ENCODE results near the gene RAB3IP. TPM values are rescaled to one million over a fixed set of nuclear protein-coding genes. Genes with fewer than 3 reads are reported as not detected.
"Not testable (repeated sequence)": the region's sequence is repeated elsewhere in the genome, so short reads cannot be mapped to it uniquely, and the experiment has no call there.

The RAB3IP gene
- total and polyA plus RNA-seq, 8 donors, result 29.5 to 54.3 (median 35.7) TPM

DNA sequence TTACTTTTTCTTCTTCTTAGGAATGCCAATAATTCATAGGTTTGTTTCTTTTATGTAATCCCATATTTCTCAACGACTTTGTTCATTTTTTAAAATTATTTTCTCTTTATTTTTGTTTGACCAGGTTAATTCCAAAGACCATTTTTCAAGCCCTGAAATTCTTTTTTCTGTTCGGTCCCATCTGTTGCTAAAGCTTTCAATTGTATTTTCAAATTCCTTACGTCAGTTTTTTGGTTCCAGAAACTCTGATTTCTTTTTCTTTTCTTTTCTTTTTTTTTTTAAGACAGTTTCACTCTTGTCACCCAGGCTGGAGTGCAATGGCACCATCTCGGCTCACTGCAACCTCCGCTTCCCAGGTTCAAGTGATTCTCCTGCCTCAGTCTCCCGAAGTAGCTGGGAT, 27.6 kb downstream of the RAB3IP start:
- peaks cover 0 to 64% of the 10 kb centered on the region in 2 donors for H3K9me3 ChIP-seq
- DNase-seq, result no peak
- H3K27ac ChIP-seq, result no peak overlapping the region

DNA sequence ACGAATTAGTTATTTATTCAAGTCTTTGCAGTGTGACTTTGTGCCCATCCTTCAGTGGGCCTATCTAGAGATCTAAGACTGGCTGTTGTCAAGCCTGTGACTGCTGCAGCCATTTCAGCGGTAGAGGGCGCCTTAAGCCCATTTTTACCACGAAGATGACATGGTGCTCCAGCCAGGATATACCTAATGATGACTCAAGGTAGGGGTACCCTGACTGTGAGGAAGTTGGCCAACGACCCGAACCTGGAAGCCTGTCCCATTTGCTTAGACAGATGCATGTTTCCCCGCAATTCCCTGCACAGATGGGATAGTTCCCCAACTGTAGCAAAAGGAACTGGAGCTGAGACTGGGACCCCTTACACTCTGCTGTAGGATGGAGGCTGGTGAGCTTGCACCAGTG, 41.3 kb downstream of the RAB3IP start:
- no peaks in the 10 kb centered on the region for H3K4me1 ChIP-seq

More for the DNA sequence above, 27.6 kb downstream of the RAB3IP start:
- peaks cover 0 to 58% of the 10 kb centered on the region in 2 donors for H3K36me3 ChIP-seq
- no peak overlapping the region for H3K4me3 ChIP-seq
- TF ChIP-seq, protein P1, sequence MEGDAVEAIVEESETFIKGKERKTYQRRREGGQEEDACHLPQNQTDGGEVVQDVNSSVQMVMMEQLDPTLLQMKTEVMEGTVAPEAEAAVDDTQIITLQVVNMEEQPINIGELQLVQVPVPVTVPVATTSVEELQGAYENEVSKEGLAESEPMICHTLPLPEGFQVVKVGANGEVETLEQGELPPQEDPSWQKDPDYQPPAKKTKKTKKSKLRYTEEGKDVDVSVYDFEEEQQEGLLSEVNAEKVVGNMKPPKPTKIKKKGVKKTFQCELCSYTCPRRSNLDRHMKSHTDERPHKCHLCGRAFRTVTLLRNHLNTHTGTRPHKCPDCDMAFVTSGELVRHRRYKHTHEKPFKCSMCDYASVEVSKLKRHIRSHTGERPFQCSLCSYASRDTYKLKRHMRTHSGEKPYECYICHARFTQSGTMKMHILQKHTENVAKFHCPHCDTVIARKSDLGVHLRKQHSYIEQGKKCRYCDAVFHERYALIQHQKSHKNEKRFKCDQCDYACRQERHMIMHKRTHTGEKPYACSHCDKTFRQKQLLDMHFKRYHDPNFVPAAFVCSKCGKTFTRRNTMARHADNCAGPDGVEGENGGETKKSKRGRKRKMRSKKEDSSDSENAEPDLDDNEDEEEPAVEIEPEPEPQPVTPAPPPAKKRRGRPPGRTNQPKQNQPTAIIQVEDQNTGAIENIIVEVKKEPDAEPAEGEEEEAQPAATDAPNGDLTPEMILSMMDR (IDR thresholded peaks at IDR 0.05), result no peak
- intact Hi-C loops (cut with DNase I), result no loop called here
- no peaks in the 10 kb centered on the region for H3K27me3 ChIP-seq
- H3K4me1 ChIP-seq, result no peaks in the 10 kb centered on the region
- no peak for ATAC-seq

DNA sequence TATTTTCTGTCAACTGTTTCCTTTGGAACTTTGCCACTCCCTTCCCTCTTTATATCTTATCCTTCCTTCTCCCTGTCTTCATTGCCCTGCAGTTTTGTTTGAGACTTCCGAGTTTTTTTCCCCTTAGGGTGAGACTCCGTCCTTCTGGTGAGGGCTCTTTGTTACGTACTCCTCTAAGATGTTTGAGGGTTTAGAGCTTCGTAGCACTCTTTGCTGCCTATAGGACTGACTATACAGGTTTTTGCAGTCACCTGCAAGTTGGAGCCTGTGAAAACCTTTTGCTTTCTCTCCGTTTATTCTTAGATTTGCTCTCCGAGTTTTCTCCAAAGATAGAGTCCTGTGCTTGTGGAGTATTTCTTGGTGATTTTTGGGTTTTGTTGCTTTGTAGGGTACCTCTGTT, 44.7 kb downstream of the RAB3IP start:
- H3K4me3 ChIP-seq, result no peak overlapping the region
- intact Hi-C loops (cut with DNase I), result no loop called here
- no peaks in the 10 kb centered on the region for H3K4me1 ChIP-seq
- no peaks in the 10 kb centered on the region for H3K27me3 ChIP-seq
- no peak for ATAC-seq
- DNase-seq, result no peak
- peaks cover 0 to 7% of the 10 kb centered on the region in 2 donors for H3K9me3 ChIP-seq
- peaks cover 0 to 22% of the 10 kb centered on the region in 2 donors for H3K36me3 ChIP-seq
- no peak overlapping the region for H3K27ac ChIP-seq
- TF ChIP-seq, protein P1 (IDR thresholded peaks at IDR 0.05), result no peak

More for the DNA sequence above, 41.3 kb downstream of the RAB3IP start:
- Histone ChIP-seq H3K9me3 (peaks cover 0 to 7% of the 10 kb centered on the region in 2 donors), H3K36me3 (peaks cover 0 to 9% of the 10 kb centered on the region in 2 donors), H3K4me3 (no peak overlapping the region), H3K27me3 (no peaks in the 10 kb centered on the region), H3K27ac (no peak overlapping the region)
- intact Hi-C loops (cut with DNase I), result no loop called here
- TF ChIP-seq, protein P1 (IDR thresholded peaks at IDR 0.05), result no peak
- ATAC-seq (peak; percentile 43), DNase-seq (no peak)

DNA sequence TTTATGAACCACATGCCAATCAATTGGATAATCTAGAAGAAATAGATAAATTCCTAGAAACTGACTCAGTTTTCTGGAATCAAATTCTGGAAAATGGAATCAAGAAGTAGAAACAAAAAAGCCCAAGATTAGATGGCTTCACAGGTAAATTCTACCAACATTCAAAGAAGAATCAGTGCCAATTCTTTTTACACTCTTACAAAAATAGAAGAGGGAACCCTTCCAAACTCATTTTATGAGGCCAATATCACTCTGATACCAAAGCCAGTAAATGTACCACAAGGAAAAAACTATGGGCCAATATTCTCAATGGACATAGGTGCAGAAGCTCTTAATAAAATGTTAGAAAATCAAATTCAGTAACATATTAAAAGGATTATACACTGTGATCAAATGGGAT, 50.7 kb downstream of the RAB3IP start:
- H3K27ac ChIP-seq, result no peak overlapping the region
- DNase-seq, result no peak
- no peaks in the 10 kb centered on the region for H3K27me3 ChIP-seq
- H3K4me3 ChIP-seq, result no peak overlapping the region
- peaks cover 0 to 29% of the 10 kb centered on the region in 2 donors for H3K9me3 ChIP-seq
- TF ChIP-seq, protein P1 (IDR thresholded peaks at IDR 0.05), result no peak
- intact Hi-C loops (cut with DNase I), result no loop called here
- no peaks in the 10 kb centered on the region for H3K4me1 ChIP-seq
- H3K36me3 ChIP-seq, result peaks cover 0 to 13% of the 10 kb centered on the region in 2 donors
- no peak for ATAC-seq

DNA sequence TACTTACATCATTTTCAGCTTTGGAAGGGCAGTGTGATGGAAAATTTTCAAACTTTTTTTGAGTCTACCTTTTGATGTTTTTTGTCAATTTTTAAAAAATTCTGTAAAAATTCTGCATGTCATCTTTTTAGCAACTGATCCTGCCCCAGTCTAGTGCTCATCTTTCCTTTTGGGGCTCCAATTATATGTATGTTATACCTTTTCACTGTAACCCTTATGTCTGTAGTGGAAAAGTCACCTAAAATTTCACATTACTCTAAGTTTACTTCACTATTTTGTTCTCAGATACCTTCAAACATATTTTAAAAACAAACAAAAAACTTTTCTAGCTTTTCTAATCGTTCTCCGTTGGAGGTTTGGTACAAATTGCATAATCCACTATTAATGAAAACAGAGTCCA, 53.9 kb downstream of the RAB3IP start:
- Histone ChIP-seq H3K27me3 (no peaks in the 10 kb centered on the region), H3K4me1 (no peaks in the 10 kb centered on the region), H3K27ac (no peak overlapping the region), H3K4me3 (no peak overlapping the region), H3K9me3 (peaks cover 0 to 29% of the 10 kb centered on the region in 2 donors), H3K36me3 (peaks cover 0 to 25% of the 10 kb centered on the region in 2 donors)
- no peak for DNase-seq
- intact Hi-C loops (cut with DNase I), result no loop called here
- TF ChIP-seq, protein P1 (IDR thresholded peaks at IDR 0.05), result no peak
- ATAC-seq, result no peak

DNA sequence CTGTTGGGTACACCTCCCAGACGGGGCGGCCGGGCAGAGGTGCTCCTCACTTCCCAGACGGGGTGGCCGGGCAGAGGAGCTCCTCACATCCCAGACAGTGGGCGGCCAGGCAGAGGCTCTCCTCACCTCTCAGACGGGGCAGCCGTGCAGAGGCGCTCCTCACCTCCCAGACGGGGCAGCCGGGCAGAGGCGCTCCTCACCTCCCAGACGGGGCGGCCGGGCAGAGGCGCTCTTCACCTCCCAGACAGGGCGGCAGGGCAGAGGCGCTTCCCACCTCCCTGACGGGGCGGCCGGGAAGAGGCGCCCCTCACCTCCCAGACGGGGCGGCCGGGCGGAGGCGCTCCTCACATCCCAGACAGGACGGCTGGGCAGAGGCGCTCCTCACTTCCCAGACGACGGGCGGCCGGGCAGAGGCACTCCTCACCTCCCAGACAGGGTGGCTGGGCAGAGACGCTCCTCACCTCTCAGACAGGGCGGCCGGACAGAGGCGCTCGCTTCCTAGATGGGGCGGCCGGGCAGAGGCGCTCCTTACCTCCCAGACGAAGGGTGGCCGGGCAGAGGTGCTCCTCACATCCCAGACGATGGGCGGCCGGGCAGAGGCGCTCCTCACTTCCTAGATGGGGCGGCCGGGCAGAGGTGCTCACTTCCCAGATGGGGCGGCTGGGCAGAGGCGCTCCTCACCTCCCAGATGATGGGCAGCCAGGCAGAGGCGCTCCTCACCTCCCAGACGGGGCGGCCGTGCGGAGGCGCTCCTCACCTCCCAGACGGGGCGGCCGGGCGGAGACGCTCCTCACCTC, 68.6 kb downstream of the RAB3IP start:
- peak in 1 of 4 donors; percentile 59 for DNase-seq
- intact Hi-C loops (cut with DNase I); H3K27me3 ChIP-seq; H3K4me3 ChIP-seq; ATAC-seq; H3K4me1 ChIP-seq; H3K27ac ChIP-seq: not testable (repeated sequence)
- H3K9me3 ChIP-seq, result peaks cover 0 to 15% of the 10 kb centered on the region in 2 donors
- H3K36me3 ChIP-seq, result peaks cover 0 to 31% of the 10 kb centered on the region in 2 donors

All from left lung (tissue), 10 donors.